Keratinocyte (primary cell): ENCODE measurements around the gene ADGRF5.

Experiments used
- CTCF ChIP-seq, 3 experiments: IDR thresholded peaks in 1 of 3; conservative IDR thresholded peaks in 1 of 3; optimal IDR thresholded peaks in 1 of 3; 2 replicates in 2 of 3; 3 replicates in 1 of 3; pipeline versions ENCODE3 to v1.5.1; 2011; ENCODE audit warnings: low read length in 3 of 3, mild to moderate bottlenecking in 3 of 3, moderate library complexity in 2 of 3, control low read depth in 1 of 3, inconsistent platforms in 1 of 3; ENCODE audit not compliant: insufficient read depth in 2 of 3; ENCODE audit errors: extremely low read depth in 1 of 3
- EZH2 ChIP-seq: IDR thresholded peaks from one replicate; pipeline ENCODE4 v1.6.1; 2012; ENCODE audit warnings: inconsistent platforms, mild to moderate bottlenecking, low read length, moderate library complexity

- TF ChIP-seq CTCF (optimal IDR thresholded peaks at IDR 0.05 in 1 of 3, IDR thresholded peaks at IDR 0.05 in 1 of 3, conservative IDR thresholded peaks at IDR 0.05 in 1 of 3; ENCODE audit: extremely low read depth in 1 of 3, insufficient read depth in 2 of 3, low read length in 3 of 3) = no peak
- TF ChIP-seq EZH2 = no peak
Measured at GRCh38 chr6:46935687-46936086, 13.9 kb upstream of the ADGRF5 start.
